ENCODE results near the gene KRTAP21-2.

Gene KRTAP21-2

DNA sequence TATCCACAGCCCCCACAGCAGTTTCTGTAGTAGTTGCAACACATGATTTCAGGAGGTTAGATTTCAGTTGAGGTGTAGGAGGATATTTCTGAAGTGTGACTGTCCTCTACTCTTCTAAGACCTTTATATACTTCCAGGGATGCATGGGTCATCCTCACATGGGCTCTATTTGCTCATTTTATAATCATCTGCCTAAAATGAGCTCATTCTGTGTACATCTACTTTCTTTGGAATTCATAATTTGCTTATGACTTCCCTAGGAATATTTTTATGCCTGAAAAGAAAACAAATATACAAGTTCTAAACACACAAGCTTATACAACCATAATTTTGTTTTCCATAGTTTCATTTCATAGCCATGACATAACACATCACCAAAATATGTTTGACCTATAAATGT lies at the start of gene KRTAP21-2:
Gene KRTAP21-2 (minus strand): TSS at position 101 of the 400 bp plus-strand sequence. CDS start 57 bp downstream, at position 44.
- H3K4me3 ChIP-seq (ENCODE audit: low read depth, low read length), result no peak within 1 kb of the TSS
- DNase-seq (ENCODE audit: low read depth), result no peak
- TF ChIP-seq, protein P1, sequence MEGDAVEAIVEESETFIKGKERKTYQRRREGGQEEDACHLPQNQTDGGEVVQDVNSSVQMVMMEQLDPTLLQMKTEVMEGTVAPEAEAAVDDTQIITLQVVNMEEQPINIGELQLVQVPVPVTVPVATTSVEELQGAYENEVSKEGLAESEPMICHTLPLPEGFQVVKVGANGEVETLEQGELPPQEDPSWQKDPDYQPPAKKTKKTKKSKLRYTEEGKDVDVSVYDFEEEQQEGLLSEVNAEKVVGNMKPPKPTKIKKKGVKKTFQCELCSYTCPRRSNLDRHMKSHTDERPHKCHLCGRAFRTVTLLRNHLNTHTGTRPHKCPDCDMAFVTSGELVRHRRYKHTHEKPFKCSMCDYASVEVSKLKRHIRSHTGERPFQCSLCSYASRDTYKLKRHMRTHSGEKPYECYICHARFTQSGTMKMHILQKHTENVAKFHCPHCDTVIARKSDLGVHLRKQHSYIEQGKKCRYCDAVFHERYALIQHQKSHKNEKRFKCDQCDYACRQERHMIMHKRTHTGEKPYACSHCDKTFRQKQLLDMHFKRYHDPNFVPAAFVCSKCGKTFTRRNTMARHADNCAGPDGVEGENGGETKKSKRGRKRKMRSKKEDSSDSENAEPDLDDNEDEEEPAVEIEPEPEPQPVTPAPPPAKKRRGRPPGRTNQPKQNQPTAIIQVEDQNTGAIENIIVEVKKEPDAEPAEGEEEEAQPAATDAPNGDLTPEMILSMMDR (IDR thresholded peaks at IDR 0.05; ENCODE audit: low read depth, low read length), result no peak
- TF ChIP-seq, protein P2, sequence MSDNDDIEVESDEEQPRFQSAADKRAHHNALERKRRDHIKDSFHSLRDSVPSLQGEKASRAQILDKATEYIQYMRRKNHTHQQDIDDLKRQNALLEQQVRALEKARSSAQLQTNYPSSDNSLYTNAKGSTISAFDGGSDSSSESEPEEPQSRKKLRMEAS (IDR thresholded peaks at IDR 0.05; ENCODE audit: low read depth, low read length), result no peak
- TF ChIP-seq POLR2A (IDR thresholded peaks at IDR 0.05; ENCODE audit: extremely low read depth, insufficient read length) (no peak), MYC (IDR thresholded peaks at IDR 0.05; ENCODE audit: low read depth, low read length) (no peak)

GRCh38 chr21:30793581-30794314 lies 46.7 kb upstream of the KRTAP21-2 start:
- DNase-seq (ENCODE audit: low read depth), result no peak
- H3K4me3 ChIP-seq (ENCODE audit: low read depth, low read length), result no peak overlapping the region
- TF ChIP-seq MYC (IDR thresholded peaks at IDR 0.05; ENCODE audit: low read depth, low read length) (no peak), POLR2A (IDR thresholded peaks at IDR 0.05; ENCODE audit: extremely low read depth, insufficient read length) (no peak)
- TF ChIP-seq, protein P2 (IDR thresholded peaks at IDR 0.05; ENCODE audit: low read depth, low read length), result no peak
- TF ChIP-seq, protein P1 (IDR thresholded peaks at IDR 0.05; ENCODE audit: low read depth, low read length), result no peak

DNA sequence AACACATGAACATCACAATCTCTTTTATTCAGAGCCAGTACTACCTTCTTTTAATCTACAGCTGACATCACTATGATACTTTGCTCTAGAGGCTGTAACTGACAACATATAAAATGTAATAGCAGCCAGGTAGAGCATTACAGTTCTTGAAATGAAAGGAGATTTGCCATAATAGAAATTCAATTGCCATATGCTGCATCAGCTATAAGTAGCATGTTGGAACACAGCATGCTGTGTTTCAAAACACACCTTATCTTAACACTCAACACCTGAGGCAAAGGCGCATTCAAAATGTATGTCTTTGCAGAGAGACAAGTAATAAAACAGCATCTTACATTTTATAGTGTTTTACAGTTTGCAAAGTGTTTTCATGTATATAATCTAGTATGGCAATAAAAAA lies 32.2 kb upstream of the KRTAP21-2 start:
- no peak for TF ChIP-seq POLR2A (IDR thresholded peaks at IDR 0.05; ENCODE audit: extremely low read depth, insufficient read length)
- TF ChIP-seq, protein P2 (IDR thresholded peaks at IDR 0.05; ENCODE audit: low read depth, low read length), result no peak
- TF ChIP-seq, protein P1 (IDR thresholded peaks at IDR 0.05; ENCODE audit: low read depth, low read length), result no peak
- DNase-seq (ENCODE audit: low read depth), result no peak
- no peak overlapping the region for H3K4me3 ChIP-seq (ENCODE audit: low read depth, low read length)

DNA sequence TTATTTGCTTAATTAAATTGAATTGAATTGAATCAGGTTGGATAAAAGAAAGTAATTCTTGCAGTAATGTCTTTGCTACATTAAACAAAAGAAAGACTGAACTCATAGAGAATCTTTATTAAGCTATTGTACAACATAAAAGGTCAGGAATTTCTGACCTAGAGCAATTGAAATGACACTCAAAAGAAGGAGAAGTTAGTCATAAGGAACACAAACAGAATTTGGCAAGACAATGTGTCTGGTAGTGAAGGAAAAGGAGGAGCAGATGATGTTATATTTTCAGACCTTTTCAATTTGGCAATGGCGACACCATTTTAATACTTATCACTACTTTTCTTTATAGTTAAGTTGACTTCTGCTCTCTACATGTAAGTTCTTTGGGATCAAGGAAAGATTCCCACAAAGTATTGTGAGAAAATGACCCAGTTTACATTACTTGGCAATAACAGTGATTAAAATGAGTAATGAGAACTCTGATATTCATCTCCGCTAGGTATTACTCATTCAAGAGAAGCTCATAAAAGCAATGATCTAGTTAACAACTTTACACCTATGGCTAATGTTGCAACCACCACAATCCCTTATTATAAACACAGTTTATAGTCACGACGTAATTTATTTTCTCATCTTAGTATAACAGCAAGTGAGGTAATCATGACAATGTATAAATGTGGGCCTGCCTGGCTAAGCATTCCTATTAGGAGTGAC lies 22.8 kb upstream of the KRTAP21-2 start:
- H3K4me3 ChIP-seq (ENCODE audit: low read depth, low read length), result no peak overlapping the region
- TF ChIP-seq POLR2A (IDR thresholded peaks at IDR 0.05; ENCODE audit: extremely low read depth, insufficient read length) (no peak), MYC (IDR thresholded peaks at IDR 0.05; ENCODE audit: low read depth, low read length) (no peak)
- TF ChIP-seq, protein P2 (IDR thresholded peaks at IDR 0.05; ENCODE audit: low read depth, low read length), result no peak
- TF ChIP-seq, protein P1 (IDR thresholded peaks at IDR 0.05; ENCODE audit: low read depth, low read length), result no peak
- no peak for DNase-seq (ENCODE audit: low read depth)

GRCh38 chr21:30760776-30761175 lies 13.7 kb upstream of the KRTAP21-2 start:
- TF ChIP-seq, protein P2 (IDR thresholded peaks at IDR 0.05; ENCODE audit: low read depth, low read length), result no peak
- no peak for TF ChIP-seq MYC (IDR thresholded peaks at IDR 0.05; ENCODE audit: low read depth, low read length)
- TF ChIP-seq, protein P1 (IDR thresholded peaks at IDR 0.05; ENCODE audit: low read depth, low read length), result no peak
- TF ChIP-seq POLR2A (IDR thresholded peaks at IDR 0.05; ENCODE audit: extremely low read depth, insufficient read length), result no peak
- no peak for DNase-seq (ENCODE audit: low read depth)
- H3K4me3 ChIP-seq (ENCODE audit: low read depth, low read length), result no peak overlapping the region

All from NB4 (cell line).